Ascending aorta (tissue), 2 donors: Measurements from ENCODE around the gene CPXM1. TPM values are rescaled to one million over a fixed set of nuclear protein-coding genes. Genes with fewer than 3 reads are reported as not detected.

Experiments
- DNase-seq, 2 donors: peaks; one replicate each; pipeline ENCODE4 v3.0.0-alpha.2; 2019; ENCODE audit warnings: low spot score in 2 of 2
- H3K27ac ChIP-seq, 2 donors: fragments of 200-600 bp; sonication (generic); one replicate each; pipeline ENCODE4 v1.5.1; 2016 to 2017; ENCODE audit warnings: mild to moderate bottlenecking in 1 of 2
- H3K27me3 ChIP-seq: fragments of 200-600 bp; sonication (generic); one replicate; pipeline ENCODE4 v1.5.1; 2017
- H3K36me3 ChIP-seq, 2 donors: fragments of 200-600 bp; sonication (generic); one replicate each; pipeline ENCODE4 v1.5.1; 2016
- H3K4me1 ChIP-seq, 2 donors: fragments of 200-600 bp; sonication (generic); one replicate each; pipeline ENCODE4 v1.5.1; 2016 to 2017; ENCODE audit warnings: mild to moderate bottlenecking in 1 of 2
- H3K4me3 ChIP-seq, 2 donors: fragments of 200-600 bp; sonication (generic); one replicate each; pipeline ENCODE4 v1.5.1; 2016 to 2017; ENCODE audit warnings: mild to moderate bottlenecking in 1 of 2
- H3K9me3 ChIP-seq, 2 donors: fragments of 200-600 bp; sonication (generic); one replicate each; pipeline ENCODE4 v1.5.1; 2016
- CTCF ChIP-seq, 3 experiments: fragments of 200-600 bp in 2 of 3; fragments of 450-650 bp in 1 of 3; sonication (generic) in 2 of 3; IDR thresholded peaks; one replicate each; pipeline ENCODE4 v1.5.1; 2016 to 2019; ENCODE audit warnings: antibody characterized with exemption in 3 of 3, mild to moderate bottlenecking in 1 of 3, moderate library complexity in 1 of 3
- intact Hi-C: fragments of 100-400 bp; cut with DNase I; formaldehyde crosslinking; loops from one replicate; pipeline ENCODE4 v1.15.1; 2023
- total RNA-seq: library from RNA; depleted of rRNA; stranded (reverse); fragments of >200 nt; gene quantifications from one replicate; pipeline ENCODE4 v1.1.0, GENCODE V29; 2016

CPXM1 gene
- total RNA-seq, 1 donor from 2014 or later: not detected

GRCh38 chr20:2816030-2816582, 15.7 kb upstream of the CPXM1 start, which contains the start of gene TMEM239:
Gene TMEM239, plus strand, starts transcription at chr20:2816364. Its CDS starts 191 bp downstream, at chr20:2816555.
- intact Hi-C loops: no loop called here
- no peak within 1 kb of the TSS for H3K4me3 ChIP-seq
- no peaks in the 10 kb centered on the region for H3K4me1 ChIP-seq
- peaks cover 0 to 13% of the 10 kb centered on the region in 2 donors for H3K9me3 ChIP-seq
- H3K27me3 ChIP-seq: peaks cover 6% of the 10 kb centered on the region
- no peak for TF ChIP-seq CTCF (IDR thresholded peaks at IDR 0.05)
- peak in 1 of 2 donors; percentile 52 for DNase-seq
- H3K27ac ChIP-seq: no peak within 1 kb of the TSS
- no peaks in the 10 kb centered on the region for H3K36me3 ChIP-seq

GRCh38 chr20:2815242-2815900, 14.9 kb upstream of the CPXM1 start:
- no peaks in the 10 kb centered on the region for H3K4me1 ChIP-seq
- peaks cover 0 to 13% of the 10 kb centered on the region in 2 donors for H3K9me3 ChIP-seq
- H3K27ac ChIP-seq: no peak overlapping the region
- DNase-seq: peak in 1 of 2 donors; percentile 41
- TF ChIP-seq CTCF (IDR thresholded peaks at IDR 0.05): no peak
- H3K36me3 ChIP-seq: no peaks in the 10 kb centered on the region
- H3K4me3 ChIP-seq: no peak overlapping the region
- intact Hi-C loops: no loop called here
- H3K27me3 ChIP-seq: peaks cover 1% of the 10 kb centered on the region

GRCh38 chr20:2814587-2815051, 14.2 kb upstream of the CPXM1 start, which contains the start of gene C20orf141:
Gene C20orf141, plus strand, starts transcription at chr20:2814987. Its CDS starts 198 bp downstream, at chr20:2815185.
- TF ChIP-seq CTCF (IDR thresholded peaks at IDR 0.05): no peak
- Histone ChIP-seq H3K27ac (no peak within 1 kb of the TSS), H3K4me1 (no peaks in the 10 kb centered on the region), H3K4me3 (no peak within 1 kb of the TSS), H3K36me3 (no peaks in the 10 kb centered on the region), H3K9me3 (peaks cover 0 to 13% of the 10 kb centered on the region in 2 donors), H3K27me3 (no peaks in the 10 kb centered on the region)
- intact Hi-C loops: no loop called here
- DNase-seq: peak in 1 of 2 donors; percentile 68

GRCh38 chr20:2814076-2814475, 13.6 kb upstream of the CPXM1 start:
- Histone ChIP-seq H3K9me3 (peaks cover 0 to 13% of the 10 kb centered on the region in 2 donors), H3K27ac (no peak overlapping the region), H3K27me3 (no peaks in the 10 kb centered on the region), H3K4me1 (no peaks in the 10 kb centered on the region), H3K4me3 (no peak overlapping the region), H3K36me3 (no peaks in the 10 kb centered on the region)
- intact Hi-C loops: no loop called here
- DNase-seq: peak in 1 of 2 donors; percentile 16
- no peak for TF ChIP-seq CTCF (IDR thresholded peaks at IDR 0.05)

- no peaks in the 10 kb centered on the region for H3K4me1 ChIP-seq
- no peaks in the 10 kb centered on the region for H3K36me3 ChIP-seq
- DNase-seq: no peak
- peaks cover 0 to 13% of the 10 kb centered on the region in 2 donors for H3K9me3 ChIP-seq
- H3K4me3 ChIP-seq: no peak overlapping the region
- TF ChIP-seq CTCF (IDR thresholded peaks at IDR 0.05): no peak
- no peaks in the 10 kb centered on the region for H3K27me3 ChIP-seq
- no peak overlapping the region for H3K27ac ChIP-seq
- intact Hi-C loops: no loop called here
These were observed 11.8 kb upstream of the CPXM1 start for GRCh38 chr20:2812189-2812588.
